Kidney (tissue), 14 donors: ENCODE data around the gene ETS2. TPM values are rescaled to one million over a fixed set of nuclear protein-coding genes. Genes with fewer than 3 reads are reported as not detected.

ENCODE experiments used
- DNase-seq, 5 donors: peaks; one replicate each; pipeline ENCODE4 v3.0.0-alpha.2; 2013 to 2020
- FAIRE-seq: peaks from 2 replicates; lab custom pipeline; 2012; peaks lifted over from hg19 to GRCh38; lab: Jason Lieb, UNC
- H3K27ac ChIP-seq, 2 donors: one replicate each; pipeline ENCODE4 v1.7.0; 2013; ENCODE audit warnings: low read depth in 2 of 2, low read length in 2 of 2, inconsistent platforms in 1 of 2
- H3K27me3 ChIP-seq: one replicate; pipeline ENCODE4 v1.7.1; 2013; ENCODE audit warnings: low read length, inconsistent platforms; ENCODE audit not compliant: control insufficient read depth, insufficient read depth
- H3K36me3 ChIP-seq, 3 donors: one replicate each; pipeline versions ENCODE4 v1.7.0 to v1.7.1; 2013; ENCODE audit warnings: low read length in 3 of 3, control low read depth in 1 of 3, inconsistent platforms in 1 of 3; ENCODE audit not compliant: insufficient read depth in 3 of 3, control insufficient read depth in 2 of 3
- H3K4me1 ChIP-seq, 3 donors: one replicate each; pipeline versions ENCODE4 v1.7.0 to v1.7.1; 2013; ENCODE audit warnings: low read length in 3 of 3, inconsistent platforms in 1 of 3, low read depth in 1 of 3; ENCODE audit not compliant: control insufficient read depth in 2 of 3, insufficient read depth in 2 of 3
- H3K4me3 ChIP-seq, 3 donors: one replicate each; pipeline versions ENCODE4 v1.7.0 to v1.8.1; 2013; ENCODE audit warnings: low read length in 3 of 3, control low read depth in 1 of 3, inconsistent platforms in 1 of 3
- H3K9ac ChIP-seq, 3 donors: one replicate each; pipeline versions ENCODE4 v1.7.0 to v1.7.1; 2013; ENCODE audit warnings: low read length in 3 of 3, control low read depth in 1 of 3, inconsistent platforms in 1 of 3
- H3K9me3 ChIP-seq, 3 donors: one replicate each; pipeline versions ENCODE4 v1.7.0 to v1.7.1; 2013; ENCODE audit warnings: low read length in 3 of 3, control low read depth in 1 of 3, inconsistent platforms in 1 of 3; ENCODE audit not compliant: control insufficient read depth in 2 of 3, insufficient read depth in 1 of 3
- CTCF ChIP-seq: IDR thresholded peaks from 3 replicates; pipeline ENCODE4 v1.5.1; 2012; ENCODE audit warnings: mild to moderate bottlenecking, moderate library complexity, borderline replicate concordance; ENCODE audit not compliant: insufficient read depth; ENCODE audit errors: extremely low read depth
- intact Hi-C: fragments of 100-400 bp; cut with DNase I; formaldehyde crosslinking; loops from one replicate; pipeline ENCODE4 v1.11.1; 2022
- polyA plus RNA-seq: library from polyadenylated mRNA; stranded (reverse); fragments of 350-450 nt; fragmentation: Illumina TruSeq; extraction: RNeasy Lipid Tissue Mini Kit (QIAGEN cat#74804); gene quantifications from one replicate; pipeline ENCODE4 v1.2.3, GENCODE V29; 2014; ENCODE audit warnings: low read depth, low replicate concordance; ENCODE audit not compliant: insufficient read depth
- total RNA-seq: library from RNA; stranded (reverse); fragmentation: NEBNext Ultra II Directional; extraction: Animal tissue kit (Norgen Biotek cat#: 25700); gene quantifications from one replicate; pipeline ENCODE4 v1.2.1, GENCODE V29; 2021
- donor health status: control.
- donor health status: control.
- donor health status: control.
- donor health status: control.
- donor health status: control.
- donor health status: DM: yes; HTN: yes; CAD: no.
- donor health status: Normal renal cell carcinoma (clear cell type).

Gene ETS2
- total and polyA plus RNA-seq, 2 donors from 2014 or later, result 43.1 to 178 TPM

GRCh38 chr21:38858026-38858811, 52.5 kb downstream of the ETS2 start:
- Histone ChIP-seq H3K9me3 (no peaks in the 10 kb centered on the region), H3K4me3 (no peak overlapping the region), H3K27ac (no peak overlapping the region), H3K36me3 (no peaks in the 10 kb centered on the region), H3K4me1 (no peaks in the 10 kb centered on the region), H3K9ac (no peak overlapping the region), H3K27me3 (no peaks in the 10 kb centered on the region)
- no peak for DNase-seq
- no peak for FAIRE-seq
- intact Hi-C loops, result no loop called here
- TF ChIP-seq CTCF, result no peak

GRCh38 chr21:38858812-38859205, 53.1 kb downstream of the ETS2 start:
- DNase-seq, result no peak
- TF ChIP-seq CTCF, result no peak
- H3K27ac ChIP-seq, result no peak overlapping the region
- H3K4me3 ChIP-seq, result no peak overlapping the region
- no peak overlapping the region for H3K9ac ChIP-seq
- H3K4me1 ChIP-seq, result no peaks in the 10 kb centered on the region
- intact Hi-C loops, result no loop called here
- no peaks in the 10 kb centered on the region for H3K27me3 ChIP-seq
- no peaks in the 10 kb centered on the region for H3K36me3 ChIP-seq
- no peak for FAIRE-seq
- no peaks in the 10 kb centered on the region for H3K9me3 ChIP-seq

GRCh38 chr21:38859852-38860251, 54.1 kb downstream of the ETS2 start:
- intact Hi-C loops, result no loop called here
- H3K9ac ChIP-seq, result no peak overlapping the region
- H3K4me1 ChIP-seq, result no peaks in the 10 kb centered on the region
- TF ChIP-seq CTCF, result no peak
- H3K4me3 ChIP-seq, result no peak overlapping the region
- FAIRE-seq, result no peak
- H3K36me3 ChIP-seq, result no peaks in the 10 kb centered on the region
- H3K9me3 ChIP-seq, result no peaks in the 10 kb centered on the region
- H3K27ac ChIP-seq, result no peak overlapping the region
- no peak for DNase-seq
- no peaks in the 10 kb centered on the region for H3K27me3 ChIP-seq

GRCh38 chr21:38861056-38861455, 55.3 kb downstream of the ETS2 start:
- H3K27ac ChIP-seq, result no peak overlapping the region
- no peaks in the 10 kb centered on the region for H3K36me3 ChIP-seq
- no peak overlapping the region for H3K9ac ChIP-seq
- no peak for TF ChIP-seq CTCF
- intact Hi-C loops, result no loop called here
- no peaks in the 10 kb centered on the region for H3K27me3 ChIP-seq
- H3K4me3 ChIP-seq, result no peak overlapping the region
- FAIRE-seq, result no peak
- DNase-seq, result peak in 1 of 5 donors; percentile 41
- no peaks in the 10 kb centered on the region for H3K9me3 ChIP-seq
- no peaks in the 10 kb centered on the region for H3K4me1 ChIP-seq
